Fibroblast of skin of back (primary cell): ENCODE measurements around the gene ADARB2.

Experiments used
- DNase-seq: peaks from one replicate; pipeline ENCODE4 v3.0.0-alpha.2; 2013

ADARB2 gene

DNA sequence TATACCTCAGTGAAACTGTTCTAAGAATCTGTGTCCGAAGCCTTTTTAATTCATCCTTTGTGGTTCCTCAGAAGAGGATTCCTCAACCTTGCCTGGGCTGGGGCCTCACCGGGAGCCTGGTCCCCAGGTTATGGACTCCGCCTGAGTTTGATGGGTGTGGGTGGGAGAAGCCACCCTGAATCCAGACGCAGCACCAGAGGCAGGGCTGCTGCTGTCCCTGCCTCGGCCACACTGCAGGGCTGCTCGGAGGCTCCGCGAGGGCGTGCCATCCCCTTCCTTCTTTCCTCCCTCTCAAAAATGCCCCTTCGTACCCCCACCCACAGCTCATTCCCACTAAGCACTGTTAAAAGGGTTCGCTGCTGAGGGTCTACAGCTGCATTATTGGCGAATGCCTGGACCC lies 146.3 kb downstream of the ADARB2 start:
- no peak for DNase-seq

DNA sequence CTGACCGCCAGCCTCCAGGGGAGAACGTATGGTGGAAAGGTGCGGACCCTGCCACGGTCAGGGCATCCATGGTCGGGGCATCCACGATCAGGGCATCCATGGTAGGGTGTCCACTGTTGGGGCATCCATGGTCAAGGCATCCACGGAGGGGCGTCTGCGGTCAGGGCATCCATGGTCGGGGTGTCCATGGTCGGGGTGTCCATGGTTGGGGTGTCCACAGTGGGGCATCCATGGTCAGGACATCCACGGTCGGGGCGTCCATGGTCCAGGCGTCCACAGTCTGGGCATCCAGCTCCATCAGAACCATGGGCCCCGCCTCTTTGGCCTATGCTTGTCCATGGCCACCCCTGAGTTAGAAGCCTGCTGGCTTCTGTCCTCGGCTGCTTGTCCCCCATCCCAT lies 148.1 kb downstream of the ADARB2 start:
- DNase-seq: no peak

DNA sequence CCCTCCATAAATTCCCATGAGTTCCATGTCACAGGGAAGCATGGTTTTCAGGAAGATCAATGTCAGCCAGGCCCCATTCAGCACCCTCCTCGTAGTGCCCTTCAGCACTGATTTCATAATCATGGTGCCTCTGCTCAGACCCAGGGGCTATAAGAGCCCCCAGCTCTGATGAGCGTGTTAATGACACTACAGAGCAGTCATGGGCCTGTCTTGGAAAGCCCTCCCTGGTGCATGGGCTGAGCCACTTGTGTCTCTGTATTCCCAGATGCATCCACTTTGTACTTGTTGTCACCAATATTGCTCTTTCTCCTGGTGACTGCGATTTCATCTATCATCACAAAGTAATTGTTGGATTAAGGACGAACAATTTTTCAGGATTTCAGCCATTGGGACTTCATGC lies 154.6 kb downstream of the ADARB2 start:
- no peak for DNase-seq

DNA sequence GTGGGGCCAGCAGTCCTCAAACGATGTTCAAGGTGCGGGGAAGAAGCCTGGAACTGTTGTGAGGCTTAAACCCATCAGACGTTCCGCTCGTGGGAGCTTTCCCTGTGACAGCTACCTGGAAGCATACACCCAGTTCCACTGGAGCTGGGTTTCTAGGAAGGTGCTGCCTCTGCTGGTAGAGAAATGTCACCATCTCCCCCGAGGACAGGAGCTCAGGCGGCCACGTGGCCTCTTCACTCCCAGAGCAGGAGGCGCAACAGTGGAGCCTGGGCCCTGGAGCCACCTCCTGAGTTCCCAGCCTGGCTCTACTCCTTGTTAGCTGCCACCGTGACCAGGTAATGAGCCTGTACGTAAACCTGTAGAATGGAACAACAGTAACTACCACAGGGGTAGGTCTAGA lies 156.1 kb downstream of the ADARB2 start:
- DNase-seq: no peak

DNA sequence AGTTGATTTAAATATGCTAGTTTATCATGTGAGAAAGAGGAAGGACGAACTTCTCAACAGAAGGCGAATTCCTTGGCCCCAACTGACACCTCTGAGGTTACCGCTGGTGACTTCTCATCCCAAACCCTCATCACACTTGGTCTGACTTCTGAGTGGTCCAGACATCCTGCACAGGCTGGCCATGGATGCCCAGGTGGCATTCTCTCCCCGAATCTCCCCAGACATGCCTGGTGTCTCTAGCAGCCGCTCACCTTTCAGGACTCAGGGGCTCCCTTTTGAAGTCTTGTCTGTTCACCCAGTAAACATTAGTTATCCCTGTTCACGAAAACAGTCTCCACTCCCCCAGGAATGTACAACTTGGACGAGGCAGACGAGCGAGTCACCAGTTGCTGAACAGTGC lies 157.7 kb downstream of the ADARB2 start:
- DNase-seq: no peak

DNA sequence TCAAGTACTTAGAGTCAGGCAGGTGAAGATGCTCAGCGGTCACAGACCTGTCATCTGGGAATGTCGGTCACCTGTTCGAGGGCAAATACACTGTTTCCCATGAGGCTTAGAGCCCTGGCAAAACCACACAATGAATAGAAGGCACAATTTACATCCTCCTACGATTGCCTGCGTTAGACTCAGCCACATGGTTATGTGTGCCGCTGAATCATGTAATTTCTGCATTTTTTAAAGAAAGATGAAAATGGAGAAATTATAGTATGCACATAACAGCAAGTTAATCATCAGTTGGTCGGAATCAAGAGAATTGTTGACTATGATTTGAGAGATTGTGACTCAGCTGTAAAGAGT lies 158.2 kb downstream of the ADARB2 start:
- DNase-seq: no peak

DNA sequence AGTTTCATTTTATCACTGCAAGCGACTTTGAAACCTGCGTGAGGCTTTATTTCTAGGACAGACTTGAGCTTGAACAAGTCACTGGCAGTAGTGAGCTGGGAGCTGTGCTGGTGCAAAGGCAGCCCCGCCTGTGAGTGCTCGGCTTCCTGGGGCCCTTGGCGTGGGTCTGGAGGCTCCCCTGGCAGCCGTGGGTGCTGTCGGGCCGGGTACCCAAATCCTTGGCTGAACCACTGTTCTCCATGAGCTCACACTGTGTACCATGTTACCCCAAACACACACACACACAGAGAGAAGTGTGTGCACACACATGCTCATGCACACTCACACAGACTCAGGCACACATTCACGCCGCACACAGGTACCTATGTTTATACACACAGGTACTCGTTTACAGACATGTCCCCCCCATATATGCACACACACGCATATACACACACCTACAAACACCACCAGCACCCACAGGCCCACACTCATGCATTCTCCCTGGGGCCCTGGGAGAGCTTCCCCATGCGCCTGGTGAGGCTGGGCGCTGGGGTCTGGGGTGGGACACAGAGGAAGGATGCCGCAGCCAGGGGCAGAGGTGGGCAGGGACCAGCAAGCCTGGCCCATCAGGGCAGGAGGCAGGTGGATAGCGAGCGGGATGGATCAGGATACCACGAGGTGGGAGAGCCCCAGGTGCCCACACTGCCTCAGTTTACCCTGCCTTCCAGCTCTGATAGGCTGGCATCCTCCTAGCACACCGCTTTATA lies 158.8 kb downstream of the ADARB2 start:
- no peak for DNase-seq

DNA sequence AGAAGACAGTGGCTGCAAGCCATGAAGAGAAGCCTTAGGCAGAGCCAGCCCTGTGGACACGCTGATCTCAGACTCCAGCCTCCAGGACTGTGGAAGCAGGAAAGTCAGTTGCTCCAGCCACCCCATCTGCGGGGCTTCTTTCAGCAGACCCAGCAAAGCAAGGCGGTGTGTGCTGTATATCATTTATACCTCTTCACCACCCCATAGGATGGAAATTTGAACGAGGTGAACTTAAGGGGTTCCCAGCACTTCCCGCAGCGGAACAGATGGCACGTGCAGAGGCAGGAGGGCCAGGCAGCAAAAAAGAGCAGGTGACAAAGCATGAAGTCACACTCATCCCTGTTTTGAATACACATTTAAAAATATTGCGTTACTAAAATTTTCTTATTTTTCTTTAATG lies 159.4 kb downstream of the ADARB2 start:
- no peak for DNase-seq

DNA sequence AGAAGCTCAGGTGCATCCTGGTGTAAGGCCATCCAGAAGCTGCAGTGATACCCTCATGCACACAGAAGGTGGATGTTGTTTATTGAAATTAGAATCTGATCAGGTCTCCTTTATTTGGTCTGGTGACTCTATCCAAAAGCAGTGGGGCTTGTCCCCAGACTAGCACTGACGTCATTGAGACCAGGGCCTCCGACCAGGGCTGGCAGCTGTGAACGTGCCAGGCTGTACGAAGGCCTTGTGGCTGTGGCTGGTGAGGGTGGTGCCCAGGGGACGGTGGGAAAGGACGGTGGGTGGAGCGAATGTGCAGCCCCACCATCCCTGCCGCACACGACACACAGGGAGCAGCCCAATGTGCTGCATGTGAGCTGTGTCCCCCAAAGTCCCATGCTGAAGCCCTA lies 160.0 kb downstream of the ADARB2 start:
- DNase-seq: no peak

DNA sequence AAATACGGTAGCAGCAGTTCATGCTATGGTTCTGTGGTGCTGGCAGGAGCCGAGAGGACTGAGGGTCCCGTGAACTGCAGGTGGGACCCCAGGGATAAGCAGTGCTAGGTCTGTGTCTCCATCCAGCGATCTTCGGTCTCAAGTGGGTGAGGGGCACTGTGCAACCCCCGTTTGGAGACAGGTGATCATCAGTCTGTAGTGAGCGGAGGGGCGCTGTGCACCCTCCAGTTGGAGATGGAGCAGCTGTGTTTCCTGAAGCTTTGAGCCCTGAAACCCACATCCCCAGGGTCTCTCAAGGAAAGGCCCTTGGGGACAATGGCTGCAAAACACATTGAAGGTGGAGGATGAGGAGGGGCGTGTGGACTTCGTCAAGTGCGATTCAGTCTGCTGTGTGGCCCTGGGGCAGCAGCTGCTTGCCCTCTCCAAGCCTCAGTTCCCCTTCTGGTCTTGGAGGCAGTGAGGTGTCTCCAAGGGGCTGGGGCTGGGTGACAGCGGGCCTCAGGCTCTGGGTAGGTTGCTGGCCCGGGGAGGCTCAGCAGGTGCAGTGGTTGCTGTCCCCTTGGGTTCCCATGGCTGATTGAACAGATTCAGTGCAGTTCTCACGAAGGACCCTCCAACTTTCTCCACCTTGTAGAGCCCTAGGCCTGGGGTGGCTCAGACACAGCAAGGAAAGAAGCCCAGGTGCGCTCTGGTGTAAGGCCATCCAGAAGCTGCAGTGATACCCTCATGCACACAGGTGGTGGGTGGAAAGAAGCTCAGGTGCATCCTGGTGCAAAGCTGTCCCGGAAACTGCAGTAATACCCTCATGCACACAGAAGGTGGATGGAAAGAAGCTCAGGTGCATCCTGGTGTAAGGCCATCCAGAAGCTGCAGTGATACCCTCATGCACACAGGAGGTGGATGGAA lies 160.6 kb downstream of the ADARB2 start:
- no peak for DNase-seq

DNA sequence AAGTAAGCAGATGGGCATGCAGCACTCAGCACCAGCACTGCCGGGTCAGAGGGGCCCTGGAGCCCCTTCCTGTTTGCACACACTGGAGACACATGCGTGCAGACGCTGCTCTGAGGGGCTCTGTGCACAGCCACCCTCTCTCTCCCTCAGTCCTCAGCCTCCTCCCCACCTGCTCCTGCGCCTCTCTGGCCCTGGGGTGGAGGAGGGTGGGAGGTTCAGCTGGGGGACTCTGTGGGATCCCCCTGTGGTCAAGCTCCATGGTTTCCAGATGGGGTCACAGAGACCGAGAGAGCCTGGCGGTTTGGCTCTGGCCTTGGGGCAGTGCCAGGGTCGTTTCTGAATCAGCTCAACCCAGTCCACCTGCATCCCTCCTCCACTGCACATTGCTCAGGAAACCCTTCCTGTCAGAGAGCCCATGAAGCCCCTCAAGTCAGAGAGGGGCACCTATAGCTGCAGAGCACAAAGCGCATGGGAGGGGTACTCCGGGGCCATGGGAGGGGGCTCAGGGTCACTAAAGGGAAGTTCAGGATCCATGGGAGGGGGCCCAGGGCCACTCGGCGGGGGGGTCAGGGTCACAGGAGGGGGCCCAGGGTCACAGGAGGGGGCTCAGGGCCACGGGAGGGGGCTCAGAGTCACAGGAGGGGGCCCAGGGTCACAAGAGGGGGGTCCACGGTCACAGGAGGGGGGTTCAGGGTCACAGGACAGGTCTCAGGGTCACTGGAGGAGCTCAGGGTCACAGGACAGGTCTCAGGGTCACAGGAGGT lies 161.7 kb downstream of the ADARB2 start:
- DNase-seq: no peak

DNA sequence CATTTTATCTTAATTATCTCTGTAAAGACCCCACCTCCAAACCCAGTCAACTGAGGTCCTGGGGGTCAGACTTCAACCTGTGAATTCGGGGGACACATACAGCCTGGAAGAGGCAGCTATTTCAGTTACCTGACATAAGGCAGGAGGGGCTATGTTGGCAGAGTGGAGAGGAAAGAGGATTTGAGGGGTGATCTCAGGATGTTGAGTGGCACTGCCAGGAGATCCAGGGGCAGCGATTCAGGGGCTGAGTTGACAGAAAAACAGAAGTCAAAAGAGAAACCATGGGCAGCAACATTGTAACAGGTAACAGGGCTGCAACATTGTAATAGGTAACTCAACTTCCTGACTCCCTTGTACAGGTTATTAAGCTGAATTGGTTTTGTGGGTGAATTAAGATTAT lies 162.6 kb downstream of the ADARB2 start:
- DNase-seq: no peak

DNA sequence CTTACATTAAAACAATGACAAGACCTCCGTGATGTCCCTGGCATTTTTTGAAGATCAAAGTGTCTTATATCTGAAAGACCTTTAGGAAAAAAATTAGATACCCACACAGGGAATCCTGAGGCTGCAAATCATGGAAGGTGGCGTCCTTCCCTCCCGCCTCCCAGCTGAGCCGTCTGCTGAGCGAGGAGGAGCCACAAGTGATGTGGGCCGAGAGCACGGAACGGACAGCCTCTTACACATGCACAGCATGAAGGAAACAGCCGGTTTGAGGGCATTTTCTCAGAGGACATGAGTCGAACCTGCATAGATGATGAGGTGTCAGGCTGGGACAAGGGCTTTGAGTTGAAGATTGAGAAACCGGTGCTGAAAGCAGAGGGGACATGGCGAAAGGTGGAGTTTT lies 163.3 kb downstream of the ADARB2 start:
- no peak for DNase-seq

DNA sequence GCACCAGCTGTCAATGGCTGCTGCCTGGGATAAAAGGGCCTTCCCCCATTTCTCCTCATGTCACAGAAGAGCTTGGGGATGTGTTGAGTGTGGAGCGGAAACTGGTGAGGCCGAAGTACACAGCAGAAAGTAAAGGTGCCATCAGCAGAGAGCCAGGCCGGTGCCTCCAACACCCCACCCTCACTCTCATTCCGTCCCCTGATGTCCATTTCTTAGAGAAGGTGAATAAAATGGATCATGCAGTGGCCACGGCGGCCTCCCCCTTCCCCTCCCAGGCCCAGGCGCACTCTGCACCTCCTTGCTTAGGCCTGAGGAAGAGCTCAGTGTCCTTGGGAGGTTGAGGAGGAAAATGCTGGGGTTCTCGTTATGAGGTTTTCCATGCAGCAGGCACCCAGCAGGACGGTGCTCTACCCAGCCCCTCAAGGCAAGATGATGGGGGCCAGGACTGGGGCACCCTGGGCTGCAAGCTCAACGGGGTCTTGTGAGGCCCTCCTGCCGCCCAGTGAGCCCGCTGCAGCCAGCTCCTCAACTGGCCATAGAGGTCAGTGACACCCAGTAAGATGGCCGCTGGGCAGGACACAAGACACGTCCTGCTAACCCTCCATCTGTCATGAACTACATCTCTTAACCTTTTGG lies 163.9 kb downstream of the ADARB2 start:
- no peak for DNase-seq

DNA sequence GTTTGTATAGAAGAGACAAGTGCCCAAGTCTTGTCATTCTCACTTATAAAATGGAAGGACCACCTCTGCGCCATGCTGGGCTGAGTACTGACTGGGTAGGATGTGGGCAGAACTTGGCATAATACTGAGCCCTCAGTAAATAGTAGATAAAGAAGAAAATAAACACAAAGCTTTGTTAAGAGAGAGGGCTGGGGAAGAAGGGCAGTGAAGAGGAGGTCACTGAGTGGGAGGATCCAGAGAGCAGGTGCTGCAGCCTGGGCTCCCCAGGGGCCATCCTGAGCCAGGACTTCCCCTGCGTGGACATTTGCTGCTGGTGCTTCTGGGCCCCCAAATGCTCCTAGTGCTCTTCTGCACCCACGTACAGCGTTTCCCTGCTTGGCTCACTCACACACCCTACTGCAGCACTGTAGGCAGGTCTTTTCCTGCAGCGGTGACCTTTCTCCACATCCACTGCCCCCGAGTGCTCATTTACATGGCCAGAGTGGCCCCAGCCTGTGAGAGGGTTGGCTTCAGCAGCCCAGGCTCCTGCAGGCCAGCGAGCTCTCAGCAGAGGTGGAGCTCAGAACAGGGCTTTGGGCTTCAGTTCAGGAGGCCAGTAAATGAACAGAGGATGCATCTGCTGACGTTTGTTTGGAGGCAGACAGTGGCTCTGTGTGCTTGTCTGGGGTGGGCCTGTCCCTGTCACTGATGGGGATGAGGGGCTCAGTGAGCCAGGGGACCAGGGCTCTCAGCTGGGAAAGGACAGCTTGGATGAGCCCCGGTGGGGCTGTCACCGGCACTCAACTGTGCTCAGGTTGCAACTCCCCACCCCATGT lies 164.6 kb downstream of the ADARB2 start:
- DNase-seq: no peak

DNA sequence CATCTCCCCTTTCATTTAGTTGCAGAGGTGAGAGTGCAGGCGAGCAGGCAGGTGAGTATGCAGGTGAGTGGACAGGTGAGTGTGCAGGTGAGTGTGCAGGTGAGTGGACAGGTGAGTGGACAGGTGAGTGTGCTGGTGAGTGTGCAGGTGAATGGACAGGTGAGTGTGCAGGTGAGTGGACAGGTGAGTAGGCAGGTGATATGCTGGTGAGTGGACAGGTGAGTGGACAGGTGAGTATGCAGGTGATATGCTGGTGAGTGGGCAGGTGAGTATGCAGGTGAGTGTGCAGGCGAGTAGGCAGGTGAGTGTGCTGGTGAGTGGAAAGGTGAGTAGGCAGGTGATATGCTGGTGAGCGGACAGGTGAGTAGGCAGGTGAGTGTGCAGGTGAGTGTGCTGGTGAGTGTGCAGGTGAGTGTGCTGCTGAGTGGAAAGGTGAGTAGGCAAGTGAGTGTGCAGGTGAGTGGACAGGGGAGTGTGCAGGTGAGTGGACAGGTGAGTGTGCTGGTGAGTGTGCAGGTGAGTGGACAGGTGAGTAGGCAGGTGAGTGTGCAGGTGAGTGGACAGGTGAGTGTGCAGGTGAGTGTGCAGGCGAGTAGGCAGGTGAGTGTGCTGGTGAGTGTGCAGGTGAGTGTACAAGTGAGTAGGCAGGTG lies 165.6 kb downstream of the ADARB2 start:
- no peak for DNase-seq

DNA sequence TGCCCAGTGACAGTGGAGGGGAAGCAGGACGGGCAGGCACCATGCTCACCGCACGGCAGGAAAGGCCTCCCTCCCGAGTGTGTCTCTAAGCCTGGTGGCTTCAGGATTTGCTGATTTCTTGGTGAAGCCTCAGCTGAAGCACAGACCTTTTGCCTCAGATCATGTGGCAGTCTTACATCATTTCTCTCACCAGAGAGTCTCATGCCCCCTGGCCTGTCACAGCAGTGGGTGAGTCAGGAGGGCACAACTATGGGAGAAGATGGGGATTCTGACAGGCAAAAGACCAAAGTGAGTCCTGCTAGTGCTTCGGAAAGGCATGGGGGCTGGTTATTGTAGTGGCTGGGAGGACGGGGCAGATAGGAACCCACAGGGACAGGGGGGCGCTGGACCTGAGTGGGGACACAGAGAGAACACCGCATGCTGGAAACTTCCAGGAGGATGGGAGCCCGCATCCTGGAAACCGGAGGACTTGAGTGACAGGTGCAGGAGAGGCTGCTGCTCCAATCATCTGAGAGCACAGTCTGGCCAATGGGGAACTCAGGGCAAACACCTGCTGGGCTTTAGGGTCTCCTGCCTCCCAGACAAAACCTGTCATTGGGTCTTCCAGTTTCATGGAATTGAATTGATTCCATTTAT lies 166.8 kb downstream of the ADARB2 start:
- DNase-seq: no peak

DNA sequence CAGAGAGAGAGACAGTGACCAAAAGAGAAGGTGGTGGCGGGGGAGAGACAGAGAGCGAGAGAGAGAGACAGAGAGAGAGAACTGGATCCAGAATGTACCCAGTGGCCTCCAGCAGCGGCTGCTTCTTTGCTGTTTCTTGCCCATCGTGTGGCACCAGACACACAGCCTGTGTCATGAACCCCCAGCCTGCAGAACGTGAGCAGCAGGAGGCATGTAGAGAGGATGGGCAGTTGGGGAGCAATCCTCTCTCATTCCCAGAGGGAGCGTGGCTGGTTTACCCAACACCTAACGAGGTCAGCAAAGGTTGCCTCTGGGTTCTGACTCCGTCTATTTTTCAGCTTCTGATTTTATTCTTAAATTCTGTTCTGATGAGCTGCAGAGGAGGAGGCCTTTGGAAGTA lies 168.1 kb downstream of the ADARB2 start:
- DNase-seq: no peak

DNA sequence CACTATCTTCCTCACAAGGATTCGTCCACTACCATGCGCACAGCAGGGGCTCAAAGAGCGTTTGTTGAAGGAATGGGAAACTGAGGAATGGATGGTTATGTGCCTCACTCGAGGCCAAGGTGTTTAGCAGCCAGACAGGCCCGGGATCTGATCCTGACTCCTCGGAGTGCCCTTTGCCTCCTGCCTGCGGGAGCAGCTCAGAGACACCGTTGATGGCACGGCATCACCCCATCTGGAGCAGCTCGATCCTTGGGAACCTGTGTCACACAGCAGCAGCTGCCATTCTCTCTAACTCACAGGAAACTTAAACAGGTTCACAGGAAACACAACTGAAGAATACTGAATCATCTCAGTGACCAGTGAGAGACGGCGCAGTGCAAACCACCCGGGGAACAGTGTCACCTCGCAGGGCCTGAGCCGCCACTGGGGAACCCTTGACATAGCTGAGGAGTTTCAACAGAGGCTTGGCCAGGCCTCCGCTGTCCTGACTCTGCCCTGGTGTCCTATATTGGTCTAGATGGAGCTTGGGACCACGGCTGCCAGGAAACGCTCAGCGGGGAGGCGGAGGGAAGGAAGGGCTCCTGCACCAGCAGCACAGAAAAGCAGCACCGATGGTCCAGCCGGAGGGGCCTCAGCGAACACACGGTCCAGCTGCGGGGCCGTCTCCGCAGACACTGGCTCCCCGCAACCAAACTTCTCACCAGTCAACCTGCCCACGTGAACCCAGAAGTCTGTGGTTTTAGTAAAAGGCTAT lies 169.4 kb downstream of the ADARB2 start:
- no peak for DNase-seq

DNA sequence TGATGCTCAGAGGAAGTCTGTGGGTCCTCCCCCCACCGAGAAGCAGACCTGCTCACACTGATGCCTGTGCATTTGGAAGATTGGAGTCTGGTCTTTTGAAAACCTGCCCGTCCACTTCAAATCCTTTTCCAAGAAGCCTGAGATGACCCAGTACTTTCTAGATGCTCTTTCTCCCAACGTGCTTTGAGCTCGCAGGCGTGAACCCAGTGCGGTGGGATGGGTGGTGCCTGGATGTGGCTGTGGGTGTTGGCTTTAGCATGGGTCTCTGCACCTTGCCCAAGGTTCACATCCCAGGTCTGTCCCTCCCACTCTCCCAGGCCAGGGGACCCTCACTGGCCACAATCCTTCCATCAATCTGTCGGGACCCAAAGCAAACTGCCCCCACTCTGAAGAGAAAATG lies 170.2 kb downstream of the ADARB2 start:
- no peak for DNase-seq
